Testis (tissue), 3 donors: ENCODE results near the gene SKA2. TPM values are rescaled to one million over a fixed set of nuclear protein-coding genes. Genes with fewer than 3 reads are reported as not detected.
"Not testable (repeated sequence)": the region's sequence is repeated elsewhere in the genome, so short reads cannot be mapped to it uniquely, and the experiment has no call there.

ENCODE experiments used
- DNase-seq: peaks from one replicate; pipeline ENCODE4 v3.0.0-alpha.2; 2019
- H3K27ac ChIP-seq, 2 donors: fragments of 200-600 bp; sonication (generic); one replicate each; pipeline ENCODE4 v1.5.1; 2019
- H3K27me3 ChIP-seq: fragments of 200-600 bp; sonication (generic); one replicate; pipeline ENCODE4 v1.5.1; 2019
- H3K36me3 ChIP-seq: fragments of 200-600 bp; sonication (generic); one replicate; pipeline ENCODE4 v1.5.1; 2017; ENCODE audit warnings: low read depth; ENCODE audit errors: missing control alignments
- H3K4me1 ChIP-seq: fragments of 200-600 bp; sonication (generic); one replicate; pipeline ENCODE4 v1.5.1; 2019
- H3K4me3 ChIP-seq, 2 donors: fragments of 200-600 bp; sonication (generic); one replicate each; pipeline ENCODE4 v1.5.1; 2017 to 2019
- H3K9me3 ChIP-seq: fragments of 200-600 bp; sonication (generic); one replicate; pipeline ENCODE4 v1.5.1; 2017
- CTCF ChIP-seq, 3 experiments: fragments of 450-650 bp in 2 of 3; fragments of 200-600 bp in 1 of 3; sonication (generic) in 1 of 3; IDR thresholded peaks; one replicate each; pipeline ENCODE4 v1.5.1; 2016 to 2019; ENCODE audit warnings: antibody characterized with exemption in 3 of 3, mild to moderate bottlenecking in 2 of 3, moderate library complexity in 1 of 3
- POLR2A ChIP-seq: fragments of 450-650 bp; IDR thresholded peaks from one replicate; pipeline ENCODE4 v1.6.1; 2017; ENCODE audit warnings: antibody characterized with exemption, mild to moderate bottlenecking, moderate library complexity
- WGBS, 2 donors: methylation state at CpG; one replicate each; pipeline ENCODE4 v1.1.5; 2018; 5-methylcytosine and 5-hydroxymethylcytosine counted together
- intact Hi-C: fragments of 100-400 bp; cut with DNase I; formaldehyde crosslinking; loops from one replicate; pipeline ENCODE4 v1.15.1; 2023; ENCODE audit warnings: low total_unique reads
- polyA plus RNA-seq: library from polyadenylated mRNA; stranded (reverse); fragments of 350-450 nt; fragmentation: Illumina TruSeq; extraction: RNeasy Lipid Tissue Mini Kit (QIAGEN cat#74804); gene quantifications from one replicate; pipeline ENCODE4 v1.2.3, GENCODE V29; 2014; ENCODE audit warnings: low read depth, low replicate concordance; ENCODE audit not compliant: insufficient read depth
- total RNA-seq, 2 donors: library from RNA; depleted of rRNA; stranded (reverse); fragments of >200 nt; gene quantifications; one replicate each; pipeline ENCODE4 v1.2.3, GENCODE V29; 2016

The SKA2 gene
- total and polyA plus RNA-seq, 3 donors from 2014 or later: 28.2 to 51.2 (median 46.6) TPM

GRCh38 chr17:59093702-59094231 is 61.2 kb downstream of the SKA2 start:
- H3K27ac ChIP-seq: peak overlapping the region in 1 of 2 donors; percentile 36
- intact Hi-C loops: no loop called here
- DNase-seq: peak; percentile 29
- WGBS, 2 donors: 23 to 45% methylated on average over 8 of the region's 8 CpGs
- H3K4me3 ChIP-seq: no peak overlapping the region
- H3K36me3 ChIP-seq: no peaks in the 10 kb centered on the region
- H3K27me3 ChIP-seq: no peaks in the 10 kb centered on the region
- no peaks in the 10 kb centered on the region for H3K9me3 ChIP-seq
- peaks cover 14% of the 10 kb centered on the region for H3K4me1 ChIP-seq
- TF ChIP-seq CTCF (IDR thresholded peaks at IDR 0.05): no peak
- TF ChIP-seq POLR2A: no peak

- TF ChIP-seq POLR2A (no peak), CTCF (IDR thresholded peaks at IDR 0.05) (no peak)
- H3K27me3 ChIP-seq: no peaks in the 10 kb centered on the region
- peaks cover 14% of the 10 kb centered on the region for H3K4me1 ChIP-seq
- no peak overlapping the region for H3K4me3 ChIP-seq
- intact Hi-C loops: no loop called here
- no peaks in the 10 kb centered on the region for H3K9me3 ChIP-seq
- no peaks in the 10 kb centered on the region for H3K36me3 ChIP-seq
- no peak for DNase-seq
- WGBS, 2 donors: 27 to 34% methylated on average over 4 of the region's 4 CpGs
- H3K27ac ChIP-seq: peak overlapping the region in 1 of 2 donors; percentile 36
Measured at GRCh38 chr17:59093145-59093701, 61.8 kb downstream of the SKA2 start.

DNA sequence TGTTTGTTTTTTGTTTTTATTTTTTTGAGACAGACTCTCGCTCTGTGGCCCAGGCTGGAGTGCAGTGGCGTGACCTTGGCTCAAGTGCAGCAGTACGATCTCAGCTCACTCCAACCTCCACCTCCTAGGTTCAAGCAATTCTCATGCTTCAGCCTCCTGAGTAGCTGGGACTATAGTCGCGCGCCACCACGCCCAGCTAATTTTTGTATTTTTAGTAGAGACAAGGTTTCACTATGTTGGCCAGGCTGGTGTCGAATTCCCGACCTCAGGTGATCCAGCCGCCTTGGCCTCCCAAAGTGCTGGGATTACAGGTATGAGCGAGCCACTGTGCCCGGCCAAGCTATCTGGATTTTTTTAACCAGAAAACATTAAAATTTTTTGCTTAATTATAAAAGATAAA is 64.4 kb downstream of the SKA2 start:
- WGBS, 2 donors: 90 to 93% methylated on average over 12 of the region's 12 CpGs
- intact Hi-C loops, H3K27me3 ChIP-seq: not testable (repeated sequence)

DNA sequence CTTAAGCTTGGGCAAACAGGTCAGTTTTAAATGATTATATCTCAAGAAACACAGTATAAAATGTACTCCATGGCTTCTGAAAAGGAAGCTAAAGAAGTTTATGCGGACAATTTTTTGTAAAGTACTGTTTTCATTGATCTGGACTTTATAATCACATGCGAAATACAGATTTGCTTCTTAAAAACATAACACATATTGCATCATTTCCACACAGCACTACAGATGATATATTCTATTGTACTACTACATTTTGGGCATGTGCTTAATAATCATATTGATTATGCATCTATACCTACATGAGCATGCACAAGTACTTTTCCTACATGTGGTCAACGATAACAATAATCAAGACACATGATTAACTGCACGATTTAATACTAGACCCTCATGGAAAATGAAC is 70.8 kb downstream of the SKA2 start:
- 96 to 97% methylated on average over 4 of the region's 4 CpGs for WGBS, 2 donors
- intact Hi-C loops: no loop called here
- Histone ChIP-seq H3K27ac (no peak overlapping the region), H3K27me3 (no peaks in the 10 kb centered on the region), H3K4me1 (no peaks in the 10 kb centered on the region), H3K9me3 (no peaks in the 10 kb centered on the region), H3K36me3 (no peaks in the 10 kb centered on the region), H3K4me3 (no peak overlapping the region)
- DNase-seq: no peak
- no peak for TF ChIP-seq CTCF (IDR thresholded peaks at IDR 0.05)
- TF ChIP-seq POLR2A: no peak

More for the DNA sequence above, 64.4 kb downstream of the SKA2 start:
- not testable (repeated sequence) for H3K4me3 ChIP-seq, DNase-seq, H3K36me3 ChIP-seq, H3K27ac ChIP-seq, H3K9me3 ChIP-seq
- peaks cover 14% of the 10 kb centered on the region for H3K4me1 ChIP-seq

- intact Hi-C loops: no loop called here
- Histone ChIP-seq H3K9me3 (no peaks in the 10 kb centered on the region), H3K4me3 (no peak overlapping the region), H3K27me3 (no peaks in the 10 kb centered on the region), H3K27ac (no peak overlapping the region), H3K36me3 (no peaks in the 10 kb centered on the region), H3K4me1 (no peaks in the 10 kb centered on the region)
- TF ChIP-seq CTCF (IDR thresholded peaks at IDR 0.05) (no peak), POLR2A (no peak)
- no peak for DNase-seq
Measured at GRCh38 chr17:59074494-59074893, 80.5 kb downstream of the SKA2 start.
